Ovary (tissue), 9 donors: ENCODE results near the gene HOOK2. TPM values are rescaled to one million over a fixed set of nuclear protein-coding genes. Genes with fewer than 3 reads are reported as not detected.
A peak's percentile ranks its signal among the peaks of the same experiment; 100 is the strongest.

Experiments
- DNase-seq, 5 donors: peaks; one replicate each; pipeline ENCODE4 v3.0.0-alpha.2; 2019 to 2020
- H3K27ac ChIP-seq, 2 donors: fragments of 200-600 bp; one replicate each; pipeline versions ENCODE4 v1.5.1 to v1.8.0; 2019 to 2022
- H3K27me3 ChIP-seq: fragments of 200-600 bp; one replicate; pipeline ENCODE4 v1.8.0; 2022
- H3K36me3 ChIP-seq: fragments of 200-600 bp; sonication (generic); one replicate; pipeline ENCODE4 v1.5.1; 2019
- H3K4me1 ChIP-seq: one replicate; pipeline ENCODE4 v1.8.1; 2013; ENCODE audit warnings: mild to moderate bottlenecking, moderate library complexity; ENCODE audit not compliant: insufficient read depth
- H3K4me3 ChIP-seq: fragments of 200-600 bp; sonication (generic); one replicate; pipeline ENCODE4 v1.5.1; 2017
- H3K9me3 ChIP-seq, 2 donors: fragments of 200-600 bp in 1 of 2; sonication (generic) in 1 of 2; one replicate each; pipeline versions ENCODE4 v1.5.1 to v1.8.1; 2013 to 2019; ENCODE audit warnings: mild to moderate bottlenecking in 1 of 2, moderate library complexity in 1 of 2
- CTCF ChIP-seq, 3 donors: fragments of 450-650 bp in 2 of 3; fragments of 200-600 bp in 1 of 3; IDR thresholded peaks; one replicate each; pipeline versions ENCODE4 v1.5.1 to v1.8.0; 2016 to 2022; ENCODE audit warnings: antibody characterized with exemption in 3 of 3, mild to moderate bottlenecking in 1 of 3
- EP300 ChIP-seq: sonication (generic); formaldehyde crosslinking; IDR thresholded peaks from one replicate; pipeline ENCODE4 v1.6.1; 2017; ENCODE audit warnings: antibody characterized with exemption
- POLR2A ChIP-seq: fragments of 450-650 bp; IDR thresholded peaks from one replicate; pipeline ENCODE4 v1.6.1; 2017; ENCODE audit warnings: antibody characterized with exemption, mild to moderate bottlenecking, moderate library complexity
- WGBS, 3 donors: extraction: QIAGEN DNeasy Blood & Tissue Kit in 1 of 3; methylation state at CpG; one replicate each; pipeline versions ENCODE4 v1.1.5 to v1.1.7; 2013 to 2017; 5-methylcytosine and 5-hydroxymethylcytosine counted together
- intact Hi-C, 4 donors: fragments of 100-400 bp; cut with DNase I; formaldehyde crosslinking; loops; one replicate each; pipeline versions ENCODE4 v1.11.0 to v1.15.1; 2022 to 2023
- polyA plus RNA-seq, 2 donors: library from polyadenylated mRNA; stranded (reverse); fragments of 200-250 nt in 1 of 2; fragments of 350-450 nt in 1 of 2; fragmentation: Illumina TruSeq in 1 of 2; extraction: RNeasy Lipid Tissue Mini Kit (QIAGEN cat#74804) in 1 of 2; gene quantifications; one replicate each; pipeline ENCODE4 v1.2.3, GENCODE V29; 2013 to 2014
- total RNA-seq, 7 donors: library from RNA; depleted of rRNA in 2 of 7; stranded (reverse); fragments of >200 nt in 2 of 7; fragmentation: NEBNext Ultra II Directional in 3 of 7; extraction: Animal tissue kit (Norgen Biotek cat#: 25700) in 3 of 7; gene quantifications; one replicate each; pipeline versions ENCODE4 v1.1.0 to v1.2.4, GENCODE V29; 2016 to 2023
- donor health status: DM: no; HTN: no; CAD: no; lungs with moderate emphysema.
- donor health status: DM: no; HTN: no; CAD: no.
- donor health status: Bipolar disorder and iron deficiency.
- donor health status: DM: yes; HTN: yes; CAD: no.
- donor health status: DM: no; HTN: no; CAD: no.
- donor health status: DM: yes; HTN: yes; CAD: no.

HOOK2 gene
- total and polyA plus RNA-seq, 9 donors, result 12.2 to 52.2 (median 27.9) TPM

DNA sequence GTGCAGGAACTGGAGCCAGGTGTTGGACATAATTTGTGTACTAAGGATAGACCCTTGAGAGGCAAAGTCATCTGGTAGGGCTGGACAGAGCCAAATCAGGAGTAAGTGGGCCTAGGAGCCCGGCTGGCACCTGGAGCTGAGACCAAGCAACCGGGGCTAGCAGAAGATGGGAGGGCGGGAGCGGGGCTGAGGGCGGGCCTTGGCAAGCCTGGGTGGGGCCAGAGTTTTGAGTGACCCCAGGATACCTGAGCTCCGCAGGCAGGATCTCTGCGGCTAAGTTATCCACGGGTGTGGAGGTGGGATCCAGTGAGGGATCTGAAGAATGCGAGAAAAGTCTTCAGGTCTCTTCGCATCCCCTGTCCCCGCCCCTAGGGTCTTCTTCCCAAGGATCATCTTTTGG lies 8.2 kb downstream of the HOOK2 start:
- Histone ChIP-seq H3K4me3 (no peak overlapping the region), H3K4me1 (no peaks in the 10 kb centered on the region), H3K27ac (no peak overlapping the region), H3K27me3 (no peaks in the 10 kb centered on the region), H3K9me3 (no peaks in the 10 kb centered on the region), H3K36me3 (no peaks in the 10 kb centered on the region)
- WGBS, 3 donors, result 89 to 92% (median 89%) methylated on average over 11 of the region's 11 CpGs
- no peak for DNase-seq
- TF ChIP-seq CTCF (IDR thresholded peaks at IDR 0.05) (no peak), POLR2A (no peak), EP300 (no peak)
- intact Hi-C loops, result loop anchor here in 3 of 4 donors (5.0 kb wide), 2 partner anchors 35 to 80 kb away; partner anchors contain the start of genes PRDX2 (in 3 of the 3) and THSD8 (in 3 of the 3)

DNA sequence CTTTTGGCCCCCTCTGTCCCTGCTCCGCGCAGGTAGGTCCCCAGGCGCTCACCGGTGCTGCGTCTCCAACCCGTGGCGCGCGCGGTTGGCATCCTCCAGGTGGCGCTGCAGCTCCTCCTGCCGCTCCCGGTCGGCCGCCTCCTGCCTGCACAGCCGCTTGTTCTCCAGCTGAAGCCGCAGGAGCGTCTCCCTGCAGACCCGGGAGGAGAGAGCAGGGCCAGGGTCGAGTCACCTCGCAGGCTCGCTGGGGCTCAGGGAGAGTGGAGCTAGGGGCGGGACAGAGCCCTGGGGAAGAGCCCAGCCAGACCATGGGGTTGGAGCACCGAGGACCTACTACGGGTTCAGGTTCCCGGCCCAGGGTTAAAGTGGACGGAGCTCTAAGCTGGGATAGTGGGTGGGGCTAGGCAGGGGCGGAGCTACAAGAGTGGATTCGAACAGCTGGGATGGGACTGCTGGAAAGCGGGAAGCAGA lies 9.3 kb downstream of the HOOK2 start:
- Histone ChIP-seq H3K27ac (no peak overlapping the region), H3K9me3 (no peaks in the 10 kb centered on the region), H3K36me3 (no peaks in the 10 kb centered on the region), H3K4me3 (peak overlapping the region; percentile 15), H3K27me3 (no peaks in the 10 kb centered on the region), H3K4me1 (no peaks in the 10 kb centered on the region)
- peak; percentile 69 to 88 (median 86) for DNase-seq
- 0 to 63% (median 3%) methylated on average over 26 to 30 of the region's 30 CpGs for WGBS, 3 donors
- intact Hi-C loops, result loop anchor here in 3 of 4 donors (5.0 kb wide), 2 partner anchors 36 to 81 kb away; partner anchors contain the start of genes PRDX2 (in 3 of the 3) and THSD8 (in 3 of the 3)
- TF ChIP-seq POLR2A (no peak), CTCF (IDR thresholded peaks at IDR 0.05) (peak; percentile 73 to 98 (median 95))

DNA sequence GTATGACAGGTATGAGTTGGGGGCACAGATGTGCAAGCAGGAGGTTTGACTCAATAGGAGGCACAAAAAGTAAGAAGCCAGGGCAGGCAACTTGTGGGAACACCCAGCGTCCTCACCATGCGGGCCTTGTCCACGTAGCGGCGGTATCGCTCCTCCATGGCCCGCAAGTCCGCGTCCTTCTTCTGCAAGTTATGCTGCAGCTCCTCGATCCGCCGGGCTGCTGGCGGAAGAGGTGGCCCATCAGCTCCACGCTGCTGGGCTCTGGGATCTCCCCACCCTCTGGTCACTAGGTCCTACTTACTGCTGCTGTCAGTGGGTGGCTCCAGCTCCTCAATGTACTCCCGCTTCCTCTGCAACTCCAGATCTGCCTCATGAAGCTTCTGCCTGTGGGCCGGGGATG lies 10.7 kb downstream of the HOOK2 start:
- Histone ChIP-seq H3K4me1 (no peaks in the 10 kb centered on the region), H3K9me3 (no peaks in the 10 kb centered on the region), H3K27me3 (no peaks in the 10 kb centered on the region), H3K36me3 (no peaks in the 10 kb centered on the region), H3K4me3 (no peak overlapping the region), H3K27ac (no peak overlapping the region)
- intact Hi-C loops, result loop anchor here (5.0 kb wide), 3 partner anchors 33 to 83 kb away; partner anchors contain the start of genes PRDX2 (in 3 of the 4) and THSD8 (in 3 of the 4)
- 93 to 95% (median 94%) methylated on average over 16 of the region's 16 CpGs for WGBS, 3 donors
- TF ChIP-seq EP300, result no peak
- TF ChIP-seq CTCF (IDR thresholded peaks at IDR 0.05), result no peak
- no peak for TF ChIP-seq POLR2A
- DNase-seq, result no peak

GRCh38 chr19:12763100-12763499 lies 12.3 kb downstream of the HOOK2 start:
- intact Hi-C loops, result loop anchor here in 1 of 4 donors (5.0 kb wide), 2 partner anchors 34 to 84 kb away; no protein-coding TSS in a partner anchor

More at GRCh38 chr19:12763100-12763499, 12.3 kb downstream of the HOOK2 start:
- TF ChIP-seq EP300 (no peak), POLR2A (no peak), CTCF (IDR thresholded peaks at IDR 0.05) (no peak)
- no peak for DNase-seq
- no peak overlapping the region for H3K4me3 ChIP-seq
- 89 to 91% (median 89%) methylated on average over 11 of the region's 11 CpGs for WGBS, 3 donors
- H3K27ac ChIP-seq, result no peak overlapping the region
- no peaks in the 10 kb centered on the region for H3K9me3 ChIP-seq
- H3K4me1 ChIP-seq, result no peaks in the 10 kb centered on the region
- H3K36me3 ChIP-seq, result no peaks in the 10 kb centered on the region
- no peaks in the 10 kb centered on the region for H3K27me3 ChIP-seq
